Body of pancreas (tissue), 4 donors: ENCODE results near the gene TMEM151B. TPM values are rescaled to one million over a fixed set of nuclear protein-coding genes. Genes with fewer than 3 reads are reported as not detected.

Experiments used
- ATAC-seq: fragments of 150-250 bp; one replicate; pipeline ENCODE4 v1.9.1; 2016
- DNase-seq, 4 donors: peaks; one replicate each; pipeline ENCODE4 v3.0.0-alpha.2; 2019
- H3K27ac ChIP-seq, 4 donors: fragments of 200-600 bp; sonication (generic); 1 replicate in 3 of 4; 2 replicates in 1 of 4; pipeline versions ENCODE4 v1.5.1 to v1.6.1; 2016 to 2019; ENCODE audit warnings: mild to moderate bottlenecking in 1 of 4, mixed read lengths in 1 of 4, moderate library complexity in 1 of 4
- H3K27me3 ChIP-seq, 2 donors: fragments of 200-600 bp; sonication (generic); one replicate each; pipeline ENCODE4 v1.6.0; 2016; ENCODE audit warnings: mild to moderate bottlenecking in 1 of 2
- H3K36me3 ChIP-seq, 2 donors: fragments of 200-600 bp; sonication (generic); replicated peaks in 1 of 2; 2 replicates each; pipeline ENCODE4 v1.5.1; 2016; ENCODE audit warnings: low read depth in 2 of 2; ENCODE audit not compliant: insufficient read depth in 1 of 2
- H3K4me1 ChIP-seq: fragments of 200-600 bp; sonication (generic); one replicate; pipeline ENCODE4 v1.6.0; 2016
- H3K4me3 ChIP-seq, 2 donors: fragments of 200-600 bp; sonication (generic); 1 replicate in 1 of 2; 2 replicates in 1 of 2; pipeline ENCODE4 v1.5.1; 2016 to 2019
- H3K9me3 ChIP-seq, 3 donors: fragments of 200-600 bp; sonication (generic); 1 replicate in 2 of 3; 2 replicates in 1 of 3; pipeline ENCODE4 v1.5.1; 2016
- CTCF ChIP-seq, 7 experiments: fragments of 450-650 bp in 4 of 7; fragments of 200-600 bp in 3 of 7; sonication (generic) in 3 of 7; IDR thresholded peaks; one replicate each; pipeline ENCODE4 v1.5.1; 2016 to 2019; ENCODE audit warnings: antibody characterized with exemption in 7 of 7
- POLR2A ChIP-seq, 3 donors: fragments of 450-650 bp; IDR thresholded peaks; one replicate each; pipeline ENCODE4 v1.6.1; 2016; ENCODE audit warnings: antibody characterized with exemption in 3 of 3, mild to moderate bottlenecking in 2 of 3
- WGBS, 2 donors: methylation state at CpG; one replicate each; pipeline ENCODE4 v1.1.5; 2017; 5-methylcytosine and 5-hydroxymethylcytosine counted together
- intact Hi-C: fragments of 100-400 bp; cut with DNase I; formaldehyde crosslinking; loops from one replicate; pipeline ENCODE4 v1.15.1; 2023
- total RNA-seq, 2 donors: library from RNA; depleted of rRNA; stranded (reverse); fragments of >200 nt; gene quantifications; one replicate each; pipeline ENCODE4 v1.1.0, GENCODE V29; 2016

The TMEM151B gene
- total RNA-seq, 2 donors from 2014 or later: under 0.01 to 0.66 TPM

DNA sequence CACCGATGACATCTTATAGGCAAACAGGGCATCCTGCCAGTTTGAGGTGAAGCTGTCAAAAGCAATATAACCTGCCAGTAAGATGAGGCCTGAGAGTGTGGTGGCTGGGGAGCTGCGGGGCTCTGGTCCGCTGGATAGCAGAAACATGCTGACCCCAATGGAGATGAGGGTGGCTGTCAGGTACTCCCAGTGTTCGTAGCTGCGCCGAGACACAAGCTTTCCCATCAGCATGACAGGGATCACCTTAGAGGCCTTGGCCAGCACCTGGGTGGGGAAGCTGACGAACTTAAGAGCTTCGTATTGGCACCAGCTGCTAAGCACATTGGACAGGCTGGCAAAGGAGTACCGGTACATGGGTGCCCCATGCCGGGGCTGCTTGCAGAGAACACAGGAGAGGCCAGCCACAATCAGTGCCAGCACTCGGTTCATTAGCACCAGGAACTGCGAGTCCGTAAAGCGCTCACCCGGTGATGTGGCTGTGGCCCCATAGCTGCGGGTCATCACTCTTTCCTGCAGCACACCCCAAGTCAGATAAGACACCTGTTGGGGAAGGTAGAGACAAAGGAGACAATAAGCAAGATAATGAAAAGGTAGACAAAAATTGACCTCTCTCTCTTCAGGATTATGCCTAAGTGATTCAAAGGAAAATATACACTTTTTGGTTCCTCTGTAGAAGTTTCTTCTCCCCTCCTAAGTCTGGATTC, 15.0 kb upstream of the TMEM151B start:
- no peak for TF ChIP-seq CTCF (IDR thresholded peaks at IDR 0.05)
- TF ChIP-seq POLR2A (IDR thresholded peaks at IDR 0.05): no peak
- peaks cover 68% of the 10 kb centered on the region for H3K4me1 ChIP-seq
- no peak for ATAC-seq
- no peaks in the 10 kb centered on the region for H3K9me3 ChIP-seq
- H3K36me3 ChIP-seq: peaks cover 37 to 43% of the 10 kb centered on the region in 2 donors
- no peak overlapping the region for H3K4me3 ChIP-seq
- no peaks in the 10 kb centered on the region for H3K27me3 ChIP-seq
- 45 to 52% methylated on average over 16 of the region's 16 CpGs for WGBS, 2 donors
- H3K27ac ChIP-seq: peak overlapping the region in 2 of 4 donors; percentile 92 to 93
- intact Hi-C loops: no loop called here
- peak in 1 of 4 donors; percentile 22 for DNase-seq

- peaks cover 28 to 35% of the 10 kb centered on the region in 2 donors for H3K36me3 ChIP-seq
- intact Hi-C loops: no loop called here
- no peak for TF ChIP-seq POLR2A (IDR thresholded peaks at IDR 0.05)
- no peak for TF ChIP-seq CTCF (IDR thresholded peaks at IDR 0.05)
- H3K4me3 ChIP-seq: peak overlapping the region in 1 of 2 donors; percentile 94
- 12 to 17% methylated on average over 10 to 15 of the region's 15 CpGs for WGBS, 2 donors
- H3K9me3 ChIP-seq: no peaks in the 10 kb centered on the region
- H3K27ac ChIP-seq: peak overlapping the region; percentile 89 to 94 (median 92)
- peaks cover 60% of the 10 kb centered on the region for H3K4me1 ChIP-seq
- DNase-seq (peak in 3 of 4 donors; percentile 32 to 37 (median 34)), ATAC-seq (peak; percentile 17)
- no peaks in the 10 kb centered on the region for H3K27me3 ChIP-seq
These were observed 14.1 kb upstream of the TMEM151B start for GRCh38 chr6:44255871-44256774.

DNA sequence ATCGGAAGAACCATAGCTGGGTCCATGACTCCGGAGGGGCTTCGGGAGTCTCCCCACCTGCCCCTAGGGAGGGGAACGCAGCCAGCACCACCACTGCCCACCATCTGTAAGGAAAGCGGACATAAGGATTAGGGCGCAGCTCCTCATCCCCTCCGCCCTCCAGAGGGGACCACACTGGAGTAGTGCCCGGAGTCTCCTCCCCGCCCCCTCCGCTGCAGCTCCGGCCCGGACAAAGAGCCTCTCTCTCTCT, 13.6 kb upstream of the TMEM151B start:
- peak overlapping the region; percentile 81 to 94 for H3K4me3 ChIP-seq

DNA sequence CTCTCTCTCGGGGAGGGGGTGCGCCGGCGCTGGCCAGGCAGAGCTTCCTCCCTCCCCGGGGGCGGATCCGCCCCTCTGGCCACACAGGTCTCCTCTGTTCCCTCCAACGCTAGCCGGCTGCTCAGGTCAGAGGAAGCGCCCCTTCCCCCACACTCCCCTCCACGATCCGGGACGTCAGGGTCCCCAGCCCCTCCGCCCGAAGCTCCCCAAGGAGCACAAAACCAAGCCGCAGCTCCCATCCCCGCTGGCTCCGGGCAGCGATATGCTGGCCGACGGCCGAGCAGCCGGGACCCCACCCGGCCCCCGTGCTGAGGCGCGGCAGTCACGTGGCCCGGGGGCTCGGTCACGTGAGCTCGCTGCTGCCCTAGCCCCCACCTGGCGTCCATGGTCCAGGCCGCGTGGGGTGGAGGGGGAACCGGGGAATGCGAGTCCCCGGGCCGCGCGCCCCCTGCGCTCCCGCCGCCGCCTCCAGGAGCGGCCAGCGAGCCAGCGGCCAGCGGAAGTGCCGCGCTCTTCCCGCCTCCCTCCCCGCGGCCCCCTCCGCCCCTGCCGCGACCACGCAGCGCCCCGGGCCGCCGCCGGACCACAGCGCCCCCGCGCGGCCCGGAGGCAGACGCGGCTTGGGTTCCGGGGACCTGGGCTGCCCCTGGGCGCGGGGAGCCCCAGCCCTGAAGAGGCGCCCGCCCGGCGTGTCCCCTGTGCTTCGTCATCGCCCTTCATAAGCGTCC, 13.1 kb upstream of the TMEM151B start, which contains the start of gene SLC35B2:
Gene SLC35B2 (minus strand): TSS at position 504 of the 728 bp plus-strand sequence. CDS start 118 bp downstream, at position 386.
- H3K27me3 ChIP-seq: no peaks in the 10 kb centered on the region
- H3K9me3 ChIP-seq: no peaks in the 10 kb centered on the region
- intact Hi-C loops: no loop called here
- 0 to 1% methylated on average over 12 to 66 of the region's 80 CpGs for WGBS, 2 donors
- peak within 1 kb of the TSS; percentile 81 to 94 for H3K4me3 ChIP-seq
- H3K36me3 ChIP-seq: peaks cover 19 to 24% of the 10 kb centered on the region in 2 donors
- DNase-seq (peak; percentile 67 to 75 (median 70)), ATAC-seq (peak; percentile 85)
- peak; percentile 63 to 79 (median 70) for TF ChIP-seq POLR2A (IDR thresholded peaks at IDR 0.05)
- peak; percentile 39 to 93 (median 89) for TF ChIP-seq CTCF (IDR thresholded peaks at IDR 0.05)
- H3K4me1 ChIP-seq: peaks cover 57% of the 10 kb centered on the region
- H3K27ac ChIP-seq: peak within 1 kb of the TSS; percentile 89 to 94 (median 92)

More for the DNA sequence above, 13.6 kb upstream of the TMEM151B start:
- ATAC-seq (no peak), DNase-seq (no peak)
- 0 to 1% methylated on average over 9 to 12 of the region's 12 CpGs for WGBS, 2 donors
- Histone ChIP-seq H3K4me1 (peaks cover 57% of the 10 kb centered on the region), H3K27me3 (no peaks in the 10 kb centered on the region), H3K36me3 (peaks cover 23 to 29% of the 10 kb centered on the region in 2 donors), H3K27ac (peak overlapping the region; percentile 89 to 94 (median 92)), H3K9me3 (no peaks in the 10 kb centered on the region)
- TF ChIP-seq POLR2A (IDR thresholded peaks at IDR 0.05): no peak
- no peak for TF ChIP-seq CTCF (IDR thresholded peaks at IDR 0.05)
- intact Hi-C loops: no loop called here
